ENCODE results near the gene DAPL1.

DAPL1 gene

GRCh38 chr2:158778243-158778642, 16.9 kb upstream of the DAPL1 start:
- no peak for FAIRE-seq

- FAIRE-seq, result no peak
Observed at GRCh38 chr2:158779621-158780020, 15.5 kb upstream of the DAPL1 start.

GRCh38 chr2:158781353-158781961, 13.7 kb upstream of the DAPL1 start:
- no peak for FAIRE-seq

- no peak for FAIRE-seq
Observed at GRCh38 chr2:158782136-158782535, 13.0 kb upstream of the DAPL1 start.

- FAIRE-seq, result no peak
Observed at GRCh38 chr2:158782616-158783015, 12.5 kb upstream of the DAPL1 start.

GRCh38 chr2:158783923-158784322, 11.2 kb upstream of the DAPL1 start:
- no peak for FAIRE-seq

GRCh38 chr2:158786897-158787296, 8.2 kb upstream of the DAPL1 start:
- no peak for FAIRE-seq

- FAIRE-seq, result no peak
Observed at GRCh38 chr2:158788951-158789350, 6.2 kb upstream of the DAPL1 start.

GRCh38 chr2:158796652-158797051, 1.5 kb downstream of the DAPL1 start:
- no peak for FAIRE-seq

GRCh38 chr2:158797963-158798700, 3.0 kb downstream of the DAPL1 start:
- no peak for FAIRE-seq

GRCh38 chr2:158799181-158799580, 4.1 kb downstream of the DAPL1 start:
- no peak for FAIRE-seq

- FAIRE-seq, result no peak
Observed at GRCh38 chr2:158803506-158803905, 8.4 kb downstream of the DAPL1 start.

GRCh38 chr2:158805255-158805654, 10.1 kb downstream of the DAPL1 start:
- no peak for FAIRE-seq

GRCh38 chr2:158805936-158806335, 10.8 kb downstream of the DAPL1 start:
- no peak for FAIRE-seq

GRCh38 chr2:158806941-158807340, 11.8 kb downstream of the DAPL1 start:
- no peak for FAIRE-seq

- no peak for FAIRE-seq
Observed at GRCh38 chr2:158808426-158808825, 13.3 kb downstream of the DAPL1 start.

GRCh38 chr2:158809816-158810215, 14.7 kb downstream of the DAPL1 start:
- FAIRE-seq, result no peak

- FAIRE-seq, result no peak
Observed at GRCh38 chr2:158810731-158811460, 15.8 kb downstream of the DAPL1 start.

- FAIRE-seq, result no peak
Observed at GRCh38 chr2:158815166-158815565, 20.0 kb downstream of the DAPL1 start.

GRCh38 chr2:158815658-158816057, 20.5 kb downstream of the DAPL1 start:
- FAIRE-seq, result no peak

GRCh38 chr2:158817588-158817987, 22.5 kb downstream of the DAPL1 start:
- FAIRE-seq, result no peak

- no peak for FAIRE-seq
Observed at GRCh38 chr2:158818511-158818910, 23.4 kb downstream of the DAPL1 start.

GRCh38 chr2:158822193-158822592, 27.1 kb downstream of the DAPL1 start:
- FAIRE-seq, result no peak

All from A204.1 (cell line).